ENCODE results near the gene MTG1.

DNA sequence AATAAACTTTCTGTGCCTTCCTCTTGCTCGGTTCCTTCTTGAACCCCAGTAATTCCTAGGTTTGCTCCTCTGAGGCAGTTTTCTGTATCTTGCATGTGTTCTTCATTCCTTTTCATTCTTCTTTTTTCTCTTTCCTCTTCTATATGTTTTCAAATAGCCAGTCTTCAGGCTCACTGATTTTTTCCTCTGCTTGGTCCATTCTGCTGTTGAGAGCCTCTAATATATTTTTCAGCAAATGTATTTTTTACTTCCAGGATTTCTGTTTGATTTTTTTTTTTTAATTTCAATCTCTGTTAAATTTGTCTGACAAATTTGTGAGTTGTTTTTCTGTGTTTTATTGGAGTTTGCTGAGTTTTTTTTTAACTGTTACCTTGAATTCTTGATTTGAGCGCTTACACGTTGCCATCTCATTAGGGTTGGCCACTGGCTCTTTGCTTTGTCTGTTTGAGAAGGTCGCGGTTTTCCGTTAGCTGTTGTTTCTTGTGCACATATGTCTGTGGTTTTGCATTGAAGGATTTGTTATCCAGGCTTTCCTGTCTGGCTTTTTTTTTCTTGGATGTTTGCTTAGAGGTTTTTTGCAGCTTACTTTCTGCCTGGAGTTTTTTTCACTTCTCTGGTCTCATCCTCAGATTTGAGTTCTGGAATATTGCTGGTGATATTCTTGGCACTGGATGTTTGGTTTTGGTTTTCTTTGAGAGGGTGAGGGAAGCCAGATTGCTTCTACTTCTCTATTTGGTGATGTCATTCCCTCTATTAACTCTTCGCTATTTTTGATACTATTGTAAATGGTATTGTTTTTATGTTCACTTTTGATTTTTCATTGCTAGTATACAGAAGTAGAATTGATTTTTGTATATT, 17.8 kb downstream of the MTG1 start:
- no peak for TF ChIP-seq POLR2A (IDR thresholded peaks at IDR 0.05; ENCODE audit: low read depth, low read length)
- no peak for TF ChIP-seq REST (IDR thresholded peaks at IDR 0.05; ENCODE audit: low read depth, low read length)
- TF ChIP-seq RAD21 (IDR thresholded peaks at IDR 0.05; ENCODE audit: insufficient read depth, low read depth, low read length), result no peak
- no peak for TF ChIP-seq STAT1 (conservative IDR thresholded peaks at IDR 0.05)
- TF ChIP-seq CREB1 (IDR thresholded peaks at IDR 0.05; ENCODE audit: low read depth), result no peak
- TF ChIP-seq, protein P1, sequence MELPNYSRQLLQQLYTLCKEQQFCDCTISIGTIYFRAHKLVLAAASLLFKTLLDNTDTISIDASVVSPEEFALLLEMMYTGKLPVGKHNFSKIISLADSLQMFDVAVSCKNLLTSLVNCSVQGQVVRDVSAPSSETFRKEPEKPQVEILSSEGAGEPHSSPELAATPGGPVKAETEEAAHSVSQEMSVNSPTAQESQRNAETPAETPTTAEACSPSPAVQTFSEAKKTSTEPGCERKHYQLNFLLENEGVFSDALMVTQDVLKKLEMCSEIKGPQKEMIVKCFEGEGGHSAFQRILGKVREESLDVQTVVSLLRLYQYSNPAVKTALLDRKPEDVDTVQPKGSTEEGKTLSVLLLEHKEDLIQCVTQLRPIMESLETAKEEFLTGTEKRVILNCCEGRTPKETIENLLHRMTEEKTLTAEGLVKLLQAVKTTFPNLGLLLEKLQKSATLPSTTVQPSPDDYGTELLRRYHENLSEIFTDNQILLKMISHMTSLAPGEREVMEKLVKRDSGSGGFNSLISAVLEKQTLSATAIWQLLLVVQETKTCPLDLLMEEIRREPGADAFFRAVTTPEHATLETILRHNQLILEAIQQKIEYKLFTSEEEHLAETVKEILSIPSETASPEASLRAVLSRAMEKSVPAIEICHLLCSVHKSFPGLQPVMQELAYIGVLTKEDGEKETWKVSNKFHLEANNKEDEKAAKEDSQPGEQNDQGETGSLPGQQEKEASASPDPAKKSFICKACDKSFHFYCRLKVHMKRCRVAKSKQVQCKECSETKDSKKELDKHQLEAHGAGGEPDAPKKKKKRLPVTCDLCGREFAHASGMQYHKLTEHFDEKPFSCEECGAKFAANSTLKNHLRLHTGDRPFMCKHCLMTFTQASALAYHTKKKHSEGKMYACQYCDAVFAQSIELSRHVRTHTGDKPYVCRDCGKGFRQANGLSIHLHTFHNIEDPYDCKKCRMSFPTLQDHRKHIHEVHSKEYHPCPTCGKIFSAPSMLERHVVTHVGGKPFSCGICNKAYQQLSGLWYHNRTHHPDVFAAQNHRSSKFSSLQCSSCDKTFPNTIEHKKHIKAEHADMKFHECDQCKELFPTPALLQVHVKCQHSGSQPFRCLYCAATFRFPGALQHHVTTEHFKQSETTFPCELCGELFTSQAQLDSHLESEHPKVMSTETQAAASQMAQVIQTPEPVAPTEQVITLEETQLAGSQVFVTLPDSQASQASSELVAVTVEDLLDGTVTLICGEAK (IDR thresholded peaks at IDR 0.05; ENCODE audit: borderline replicate concordance), result no peak
- no peak for TF ChIP-seq MYC (IDR thresholded peaks at IDR 0.05; ENCODE audit: insufficient read depth, insufficient read length, insufficient replicate concordance, low read length, severe bottlenecking)
- TF ChIP-seq SP1 (IDR thresholded peaks at IDR 0.05; ENCODE audit: low read depth, low read length), result no peak
- no peak for TF ChIP-seq SMC3 (IDR thresholded peaks at IDR 0.05; ENCODE audit: borderline replicate concordance, low read length)
- no peak for TF ChIP-seq E2F8 (IDR thresholded peaks at IDR 0.05; ENCODE audit: low read depth, partially characterized antibody)
- TF ChIP-seq E4F1 (IDR thresholded peaks at IDR 0.05; ENCODE audit: borderline replicate concordance, partially characterized antibody), result no peak
- TF ChIP-seq, protein P2, sequence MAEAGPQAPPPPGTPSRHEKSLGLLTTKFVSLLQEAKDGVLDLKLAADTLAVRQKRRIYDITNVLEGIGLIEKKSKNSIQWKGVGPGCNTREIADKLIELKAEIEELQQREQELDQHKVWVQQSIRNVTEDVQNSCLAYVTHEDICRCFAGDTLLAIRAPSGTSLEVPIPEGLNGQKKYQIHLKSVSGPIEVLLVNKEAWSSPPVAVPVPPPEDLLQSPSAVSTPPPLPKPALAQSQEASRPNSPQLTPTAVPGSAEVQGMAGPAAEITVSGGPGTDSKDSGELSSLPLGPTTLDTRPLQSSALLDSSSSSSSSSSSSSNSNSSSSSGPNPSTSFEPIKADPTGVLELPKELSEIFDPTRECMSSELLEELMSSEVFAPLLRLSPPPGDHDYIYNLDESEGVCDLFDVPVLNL (IDR thresholded peaks at IDR 0.05; ENCODE audit: low read depth, low read length), result no peak
- TF ChIP-seq EZH2 (IDR thresholded peaks at IDR 0.05; ENCODE audit: borderline replicate concordance, control insufficient read depth, low read depth, low read length), result no peak
- no peak for TF ChIP-seq HDAC2 (IDR thresholded peaks at IDR 0.05)
